GM21619 (cell line): ENCODE measurements around the gene NDUFC2.
"Not testable (repeated sequence)": the region's sequence is repeated elsewhere in the genome, so short reads cannot be mapped to it uniquely, and the experiment has no call there.

Experiments used
- ATAC-seq: cut with Tn5 transposase; IDR thresholded peaks from one replicate; pipeline ENCODE4 v1.9.1; 2021; ENCODE audit not compliant: unreplicated experiment

The NDUFC2 gene

DNA sequence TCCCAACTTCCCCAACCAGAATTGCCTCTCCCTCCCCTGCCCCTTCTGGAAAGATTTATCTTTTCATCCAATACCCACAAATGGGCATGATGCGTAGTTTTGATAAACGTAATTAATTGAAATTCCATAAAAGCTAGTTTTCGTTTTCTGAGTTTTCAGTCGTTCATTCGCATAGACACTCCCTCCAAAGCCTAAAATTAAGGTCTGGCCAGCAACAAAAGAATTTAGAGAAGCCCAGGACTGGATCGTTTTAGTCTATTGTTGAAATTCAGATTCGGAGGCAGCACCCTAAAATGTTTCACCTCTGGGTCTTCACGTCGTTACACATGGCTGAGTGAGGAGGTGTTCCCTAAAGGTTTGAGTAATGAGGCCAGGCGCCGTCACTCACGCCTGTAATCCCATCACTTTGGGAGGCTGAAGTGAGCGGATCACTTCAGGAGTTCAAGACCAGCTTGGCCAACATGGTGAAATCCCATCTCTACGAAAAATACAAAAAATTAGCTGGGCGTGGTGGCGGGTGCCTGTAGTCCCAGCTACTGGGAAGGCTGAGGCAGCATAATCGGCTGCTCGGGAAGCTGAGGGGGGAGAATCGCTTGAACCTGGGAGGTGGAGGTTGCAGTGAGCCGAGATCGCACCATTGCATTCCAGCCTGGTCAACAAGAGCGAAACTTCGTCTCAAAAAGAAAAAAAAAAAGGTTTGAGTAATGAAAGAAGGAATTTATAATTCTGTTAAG is 589 bp upstream of the NDUFC2 start:
- ATAC-seq: no peak

DNA sequence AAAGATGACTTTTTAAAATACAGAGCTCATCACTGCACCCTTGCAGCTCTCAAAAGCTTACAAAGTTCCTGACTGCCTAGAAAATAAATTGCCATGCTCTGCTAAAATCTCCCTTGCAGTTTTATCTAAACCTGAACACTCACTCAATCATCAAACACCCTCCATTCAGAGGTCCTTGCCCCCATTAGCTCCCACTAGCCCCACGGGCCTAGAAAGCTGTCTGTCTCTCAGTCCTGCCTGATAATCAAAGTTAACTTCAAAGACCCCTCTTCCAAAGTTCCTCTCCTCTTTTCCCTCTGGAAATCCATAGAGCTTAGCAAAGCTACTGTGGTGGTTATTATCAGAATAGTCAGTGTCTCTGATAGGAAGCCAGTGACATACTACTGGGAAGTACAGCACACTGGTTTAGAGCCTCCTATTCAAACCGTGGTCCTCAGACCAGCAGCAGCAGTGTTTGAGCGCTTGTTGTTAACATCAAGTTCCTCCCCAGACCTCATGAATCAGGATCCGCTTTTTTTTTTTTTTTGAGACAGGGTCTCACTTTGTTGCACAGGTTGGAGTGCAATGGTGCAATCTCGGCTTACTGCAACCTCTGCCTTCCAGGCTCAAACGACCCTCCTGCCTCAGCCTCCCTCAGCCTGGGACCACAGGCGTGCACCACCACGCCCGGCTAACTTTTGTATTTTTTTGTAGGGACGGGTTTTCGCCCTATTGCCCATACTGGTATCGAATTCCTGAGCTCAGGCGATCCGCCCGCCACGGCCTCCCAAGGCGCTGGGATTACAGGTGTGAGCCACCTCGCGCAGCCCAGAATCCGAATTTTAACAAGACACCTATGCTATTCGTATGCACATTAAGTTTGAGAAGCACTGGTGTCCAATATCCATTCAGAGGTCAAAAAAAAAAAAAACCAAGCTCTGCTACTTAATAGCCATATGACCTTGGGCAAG is 1.2 kb downstream of the NDUFC2 start:
- ATAC-seq: no peak

DNA sequence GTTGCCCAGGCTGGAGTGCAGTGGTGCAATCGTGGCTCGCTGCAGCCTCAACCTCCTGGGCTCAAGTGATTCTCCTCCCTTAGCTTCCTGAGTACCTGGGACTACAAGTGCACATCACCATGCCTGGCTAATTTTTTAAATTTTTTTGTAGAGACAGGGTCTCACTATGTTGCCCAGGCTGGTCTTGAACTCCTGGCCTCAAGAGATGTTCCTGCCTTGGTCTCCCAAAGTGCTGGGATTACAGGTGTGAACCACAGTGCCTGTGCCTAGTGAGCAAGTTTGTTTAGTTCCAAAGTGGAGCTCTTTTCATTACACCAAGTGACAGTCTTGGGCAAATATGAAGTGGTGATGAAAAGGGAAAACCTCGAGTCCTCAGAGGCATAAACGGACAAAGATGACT is 2.1 kb downstream of the NDUFC2 start:
- not testable (repeated sequence) for ATAC-seq

DNA sequence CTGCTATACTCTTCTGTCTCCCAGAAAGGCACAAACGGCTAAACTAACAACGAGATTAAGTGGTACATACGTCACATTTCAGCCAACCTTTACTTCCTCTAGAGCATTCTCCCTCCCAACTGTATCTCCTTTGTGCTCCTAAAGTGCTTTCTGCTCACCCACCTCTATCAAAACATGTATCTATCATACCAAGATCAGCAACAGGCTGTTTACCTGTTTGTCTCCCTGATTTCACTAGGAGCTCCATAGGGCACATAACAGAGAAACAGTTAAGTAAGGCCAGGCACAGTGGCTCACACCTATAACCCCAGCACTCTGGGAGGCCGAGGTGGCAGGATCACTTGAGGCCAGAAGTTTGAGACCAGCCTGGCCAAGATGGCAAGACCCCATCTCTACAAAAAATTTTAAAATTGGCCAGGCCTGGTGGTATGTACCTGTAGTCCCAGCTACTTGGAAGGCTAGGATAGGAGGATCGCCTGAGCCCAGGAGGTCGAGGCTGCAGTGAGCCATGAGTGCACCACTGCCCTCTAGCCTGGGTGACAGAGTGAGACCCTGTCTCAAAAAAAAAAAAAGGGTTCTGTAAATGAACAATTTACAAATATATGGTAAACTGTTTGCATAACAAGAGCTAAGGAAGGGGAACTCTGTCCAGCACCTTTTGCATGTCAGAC is 2.8 kb downstream of the NDUFC2 start:
- no peak for ATAC-seq

DNA sequence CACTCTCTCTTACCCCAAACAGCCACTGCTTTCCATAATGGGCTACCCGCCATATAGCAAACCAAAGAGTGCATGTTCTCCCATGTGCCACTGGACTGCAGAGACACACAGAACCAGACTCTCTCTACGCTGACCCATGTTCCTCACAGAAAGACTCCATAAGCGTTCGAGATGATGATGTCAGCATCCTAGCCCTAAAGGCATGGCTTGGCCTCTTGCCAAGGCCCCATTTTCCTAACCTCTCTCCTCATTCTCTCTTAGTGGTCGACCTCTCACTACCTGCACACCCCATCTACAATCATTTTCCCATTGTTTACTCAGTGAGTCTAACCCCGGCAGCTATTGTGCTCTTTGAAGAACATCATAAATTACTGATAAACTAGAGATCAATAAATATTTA is 4.9 kb downstream of the NDUFC2 start:
- no peak for ATAC-seq

DNA sequence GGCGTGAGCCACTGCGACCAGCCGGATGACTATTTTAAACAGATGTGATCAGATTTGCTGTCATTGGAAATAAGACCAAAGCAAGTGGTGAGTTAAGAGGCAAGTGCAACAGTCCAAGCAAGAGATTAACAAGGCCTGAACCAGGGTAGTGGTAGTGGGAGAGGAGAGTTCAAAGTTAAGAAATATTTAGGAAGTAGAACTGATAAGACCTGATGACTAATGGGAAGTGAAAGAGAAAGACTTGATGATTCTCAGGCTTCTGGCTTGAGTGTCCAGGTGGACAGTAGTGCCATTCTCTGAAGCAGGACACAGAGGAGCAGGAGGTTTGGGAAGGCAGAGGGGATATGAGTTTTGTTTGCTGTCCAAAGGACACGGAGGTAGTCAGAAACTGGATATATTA is 7.2 kb downstream of the NDUFC2 start:
- no peak for ATAC-seq

DNA sequence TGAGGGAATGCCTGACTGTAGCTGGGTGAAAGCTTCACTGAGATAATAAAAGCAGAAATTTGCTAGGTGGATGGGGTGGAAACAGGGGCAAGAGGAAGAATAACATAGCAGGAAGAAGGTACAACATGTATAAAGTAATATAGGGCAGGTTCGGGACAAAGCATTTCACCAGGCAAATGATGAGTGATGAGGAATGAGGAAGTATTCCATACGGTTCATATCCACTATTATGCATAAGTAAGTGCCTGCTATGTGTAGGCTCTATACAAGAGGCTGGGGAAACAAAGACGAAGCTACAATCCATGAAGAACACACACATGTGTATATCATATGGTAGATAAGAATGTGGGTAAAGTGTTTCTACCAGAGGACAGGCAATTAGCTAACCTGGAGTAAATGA is 7.9 kb downstream of the NDUFC2 start:
- ATAC-seq: no peak

DNA sequence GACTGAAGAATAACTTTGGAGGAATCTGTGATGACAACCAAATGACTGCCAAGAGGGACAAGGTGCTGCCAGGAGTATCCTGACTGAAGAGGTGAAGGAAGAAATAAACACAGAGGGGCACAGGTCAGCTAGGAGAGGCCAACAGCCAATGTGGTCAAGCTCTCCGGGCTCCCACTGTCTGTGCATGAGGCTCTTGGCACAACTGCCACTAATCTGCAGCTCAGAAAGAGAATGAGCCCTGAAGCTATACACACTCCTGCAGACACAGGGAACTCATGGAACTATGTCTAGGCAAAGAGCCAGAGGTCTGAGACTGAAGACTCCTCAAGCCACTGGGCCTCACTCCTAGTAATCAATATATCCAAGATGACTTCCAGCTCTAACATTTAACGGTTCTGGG is 9.0 kb downstream of the NDUFC2 start:
- ATAC-seq: no peak

DNA sequence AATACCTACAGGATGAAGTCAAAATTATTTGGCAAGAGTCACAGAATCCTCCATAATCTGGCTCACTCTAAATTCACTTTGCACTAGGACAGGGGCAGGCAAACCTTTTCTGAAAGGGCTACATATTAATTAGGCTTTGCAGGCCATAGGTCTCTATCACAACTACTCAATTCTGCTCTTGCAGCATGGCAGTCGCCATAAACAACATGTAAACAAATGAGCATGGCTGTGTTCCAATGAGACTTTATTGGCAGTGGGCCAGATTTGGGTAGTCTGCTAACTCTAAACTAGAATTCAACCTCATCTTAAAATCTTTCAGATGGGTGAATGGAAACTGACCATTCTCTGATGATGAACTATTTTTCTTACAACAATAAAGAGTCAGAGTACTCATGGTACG is 10.2 kb downstream of the NDUFC2 start:
- no peak for ATAC-seq

DNA sequence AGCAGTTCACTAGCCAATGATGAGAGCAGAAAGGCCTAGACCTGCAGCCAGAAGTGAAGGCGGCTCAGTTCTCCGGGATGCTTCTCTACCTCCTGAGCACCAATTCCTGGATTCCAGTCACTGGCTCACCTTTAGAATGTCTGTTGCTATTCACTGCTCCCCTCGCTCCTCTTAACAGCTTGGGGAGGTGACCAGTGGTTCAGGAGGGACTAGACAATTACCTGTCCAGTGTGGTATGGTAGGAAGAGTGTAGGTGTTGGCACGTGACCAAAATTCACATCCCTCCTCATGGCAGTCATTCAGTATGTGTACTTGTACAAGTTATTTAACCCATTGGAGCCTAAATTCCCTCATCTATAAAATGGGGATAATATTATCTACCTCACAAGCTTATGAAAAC is 12.0 kb downstream of the NDUFC2 start:
- ATAC-seq: no peak

DNA sequence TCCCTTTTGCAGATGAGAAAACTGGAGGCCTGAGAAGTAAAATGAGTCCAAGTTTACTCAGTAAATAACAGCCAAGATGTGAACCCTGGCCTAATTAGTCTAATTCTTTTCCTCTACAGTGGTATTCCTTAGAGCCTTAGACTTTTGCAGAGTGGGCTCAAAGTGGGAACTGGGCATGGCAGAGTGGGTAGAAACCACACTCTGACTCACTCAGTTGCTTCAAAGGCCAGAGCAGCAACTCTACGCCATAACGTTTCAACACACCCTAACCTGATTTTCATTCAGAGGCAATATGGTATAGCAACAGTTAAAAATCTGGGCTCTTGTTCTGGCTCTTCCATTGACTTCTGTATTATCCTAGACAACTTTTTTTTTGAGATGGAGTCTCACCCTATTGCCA is 13.2 kb downstream of the NDUFC2 start:
- ATAC-seq: no peak

DNA sequence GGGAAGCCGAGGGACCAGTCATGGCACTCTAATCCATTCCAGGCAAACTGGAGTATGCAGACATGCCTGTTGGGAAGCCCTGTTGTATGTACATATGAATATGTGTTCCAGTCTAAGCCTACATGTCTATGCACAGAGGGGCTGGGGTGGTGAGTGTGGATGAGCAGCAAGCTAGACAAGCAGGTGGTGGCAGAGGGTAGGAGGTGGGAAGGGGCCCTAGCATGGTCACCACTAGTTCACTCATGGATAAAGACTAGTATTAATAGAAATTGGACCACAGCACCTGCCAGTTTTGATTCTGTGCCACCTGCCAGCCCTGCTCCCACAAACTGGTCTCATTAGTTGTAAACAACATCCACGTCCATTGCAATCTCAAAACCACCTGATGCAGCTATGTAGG is 14.5 kb downstream of the NDUFC2 start:
- ATAC-seq: no peak

DNA sequence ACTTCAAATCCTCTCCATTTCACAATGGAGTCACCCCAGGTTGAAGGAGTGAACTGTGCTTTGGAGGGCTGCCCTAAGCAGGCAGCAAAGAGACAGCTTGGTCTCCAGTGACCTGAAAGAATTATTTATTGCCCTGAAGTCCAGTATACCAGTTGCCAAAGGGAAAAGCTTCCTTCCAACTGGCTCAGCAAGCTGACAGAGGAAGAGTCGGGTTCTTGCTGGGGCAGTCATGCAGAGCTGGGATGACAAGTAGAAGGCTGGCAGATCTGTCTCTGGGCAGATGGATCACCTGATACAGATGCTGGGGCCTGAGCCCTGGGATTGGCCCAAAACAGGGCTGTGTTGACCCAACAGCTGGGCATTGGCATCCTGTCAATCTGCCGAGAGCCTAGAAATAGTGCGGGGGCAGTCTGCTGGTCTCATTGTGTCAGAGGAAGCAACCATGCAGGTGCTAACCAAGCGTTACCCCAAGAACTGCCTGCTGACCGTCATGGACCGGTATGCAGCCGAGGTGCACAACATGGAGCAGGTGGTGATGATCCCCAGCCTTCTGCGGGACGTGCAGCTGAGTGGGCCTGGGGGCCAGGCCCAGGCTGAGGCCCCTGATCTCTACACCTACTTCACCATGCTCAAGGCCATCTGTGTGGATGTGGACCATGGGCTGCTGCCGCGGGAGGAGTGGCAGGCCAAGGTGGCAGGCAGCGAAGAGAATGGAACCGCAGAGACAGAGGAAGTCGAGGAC is 16.1 kb downstream of the NDUFC2 start, which contains the start of gene THRSP:
Gene THRSP, plus strand, starts transcription at position 422 of the 742 bp plus-strand sequence. Its CDS starts 21 bp downstream, at position 443.
- no peak for ATAC-seq

DNA sequence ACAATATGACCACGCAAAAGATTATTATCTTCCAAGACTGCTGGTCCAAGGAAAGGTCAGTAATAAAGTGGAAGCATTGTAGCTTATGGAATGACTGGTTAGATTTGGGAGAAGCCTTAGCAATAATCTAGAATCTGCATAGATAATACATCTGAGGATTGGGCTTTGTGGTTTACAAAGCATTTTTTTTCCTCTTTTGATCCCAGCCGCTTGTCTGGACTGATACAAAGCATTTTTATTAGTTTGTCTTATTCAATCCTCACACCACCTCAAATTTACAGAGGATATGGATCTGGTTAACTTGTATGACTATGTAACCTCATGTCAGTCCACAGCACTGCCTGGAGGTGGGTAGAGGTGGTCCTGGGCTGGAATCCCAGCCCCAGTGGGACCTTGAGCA is 17.0 kb downstream of the NDUFC2 start:
- no peak for ATAC-seq

DNA sequence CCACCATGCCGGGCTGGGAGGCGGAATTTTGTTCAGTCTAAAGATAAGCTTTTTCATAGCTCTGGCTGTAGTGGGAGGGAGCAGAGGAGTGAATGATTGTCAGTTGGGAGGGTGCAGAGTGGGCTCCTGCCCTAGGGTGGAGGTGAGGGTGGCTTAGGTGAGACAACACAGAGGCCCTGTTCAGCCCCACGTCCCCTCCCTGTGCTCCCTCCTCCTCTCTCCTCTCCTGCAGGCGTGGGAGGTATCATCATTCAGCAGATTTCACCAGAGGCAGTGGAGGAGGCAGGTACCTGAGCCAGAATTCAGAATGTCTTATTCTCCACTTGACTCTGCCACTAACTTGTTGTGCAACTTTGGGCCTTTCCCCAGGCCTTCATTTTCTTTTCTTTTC is 17.7 kb downstream of the NDUFC2 start:
- no peak for ATAC-seq

DNA sequence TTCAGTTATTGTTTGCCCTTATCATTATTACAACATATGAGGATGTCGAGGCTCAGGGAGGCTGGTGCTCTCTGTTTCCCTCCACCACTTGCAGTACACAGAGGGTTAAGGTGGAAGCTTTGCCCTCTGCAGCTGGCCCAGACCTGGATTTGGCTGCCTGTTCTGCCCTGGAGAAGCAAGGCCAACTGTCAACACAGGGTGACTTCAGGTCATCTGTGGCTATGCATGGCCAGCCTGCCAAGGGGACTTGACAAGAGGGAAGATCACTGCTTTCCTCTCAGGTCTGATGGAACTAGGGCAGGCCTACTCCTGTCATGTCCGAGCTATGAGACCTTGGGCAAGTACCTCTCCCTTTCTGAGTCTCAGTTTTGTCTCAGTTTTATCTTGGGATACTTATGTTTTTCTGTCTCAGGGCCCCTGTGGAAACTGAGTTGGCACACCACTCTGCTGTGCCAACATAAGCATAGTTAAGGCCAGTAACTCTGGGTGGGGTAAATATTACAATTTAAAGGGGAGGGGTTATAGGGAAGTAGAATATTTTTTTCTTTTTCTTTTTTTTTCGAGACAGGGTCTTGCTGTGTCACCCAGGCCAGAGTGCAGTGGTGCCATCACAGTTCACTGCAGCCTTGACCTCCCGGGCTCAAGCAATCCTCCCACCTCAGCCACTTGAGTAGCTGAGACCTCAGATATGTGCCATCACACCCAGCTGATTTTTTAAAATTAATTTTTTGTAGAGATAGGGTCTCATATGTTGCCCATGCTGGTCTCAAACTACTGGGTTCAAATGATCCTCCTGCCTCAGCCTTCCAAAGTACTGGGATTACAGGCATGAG is 18.4 kb downstream of the NDUFC2 start:
- ATAC-seq: no peak

DNA sequence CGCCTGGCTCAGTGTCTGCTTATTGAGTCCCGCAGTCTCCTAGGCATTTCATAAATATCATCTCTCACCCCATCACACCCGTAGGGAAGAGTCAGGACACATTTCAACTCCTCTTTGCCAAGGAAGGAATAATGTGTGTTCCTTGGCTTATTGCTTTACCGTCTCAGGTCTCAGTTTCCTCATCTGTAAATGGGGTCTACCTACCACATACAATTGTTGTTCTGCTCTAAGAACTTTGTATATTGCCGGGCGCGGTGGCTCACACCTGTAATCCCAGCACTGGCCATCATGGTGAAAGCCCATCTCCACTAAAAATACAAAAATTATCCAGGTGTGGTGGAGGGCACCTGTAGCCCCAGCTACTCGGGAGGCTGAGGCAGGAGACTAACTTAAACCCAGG is 19.1 kb downstream of the NDUFC2 start:
- no peak for ATAC-seq

DNA sequence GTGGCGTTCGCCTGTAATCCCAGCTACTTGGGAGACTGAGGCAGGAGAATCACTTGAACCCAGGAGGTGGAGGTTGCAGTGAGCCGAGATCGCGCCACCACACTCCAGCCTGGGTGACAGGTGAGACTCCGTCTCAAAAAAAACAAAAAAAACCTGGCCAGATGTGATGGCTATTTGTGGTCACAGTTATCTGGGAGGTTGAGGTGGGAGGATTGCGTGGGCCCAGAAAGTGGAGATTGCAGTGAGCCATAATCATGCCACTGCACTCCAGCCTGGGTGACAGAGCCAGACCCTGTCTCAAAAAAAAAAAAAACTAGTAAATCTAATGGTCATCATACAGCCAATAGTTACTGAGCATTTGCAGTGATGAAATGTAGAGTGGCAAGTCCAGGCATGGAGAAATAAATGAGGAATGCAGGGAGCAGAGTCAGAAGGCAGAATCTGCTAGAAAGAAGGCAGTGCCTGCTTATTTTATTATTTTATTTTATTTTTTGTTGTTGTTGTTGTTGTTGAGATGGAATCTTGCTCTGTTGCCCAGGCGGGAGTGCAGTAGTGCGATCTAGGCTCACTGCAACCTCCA is 19.8 kb downstream of the NDUFC2 start:
- ATAC-seq: not testable (repeated sequence)

DNA sequence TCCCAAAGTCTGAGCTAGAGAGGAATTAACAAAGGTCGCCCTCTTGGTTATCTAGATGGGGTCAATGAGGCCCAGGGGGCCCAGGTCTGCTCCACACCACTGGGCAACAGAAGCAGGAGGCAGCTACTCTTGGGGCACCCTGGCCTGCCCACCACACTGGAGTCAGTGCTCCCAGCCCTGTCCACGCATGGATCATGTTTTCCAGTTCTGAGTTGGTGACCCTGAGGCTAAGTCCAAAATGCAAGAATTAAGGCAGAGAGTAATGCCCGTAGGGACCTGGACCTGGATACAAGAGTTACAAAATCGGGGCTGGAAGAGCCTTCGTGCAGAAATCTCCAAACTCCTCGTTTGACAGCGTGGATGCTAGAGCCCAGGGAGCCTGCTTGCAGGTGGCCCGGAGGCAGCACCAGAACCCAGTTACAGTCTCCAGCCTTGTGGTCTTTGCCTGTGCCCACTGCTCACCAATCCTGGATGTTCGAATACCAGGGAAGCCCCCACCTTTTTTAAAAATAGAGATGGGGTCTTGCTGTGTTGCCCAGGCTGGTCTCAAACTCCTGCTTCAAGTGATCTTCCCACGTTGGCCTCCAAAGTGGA is 22.1 kb downstream of the NDUFC2 start:
- no peak for ATAC-seq
